WTC11 (cell line): ENCODE measurements around the gene ALCAM. TPM values are rescaled to one million over a fixed set of nuclear protein-coding genes. Genes with fewer than 3 reads are reported as not detected.

Source experiments
- ATAC-seq: fragments of 200-7000 bp; cut with Tn5 transposase; 2 replicates; pipeline ENCODE4 v1.10.0; 2021; ENCODE audit warnings: mild to moderate bottlenecking, moderate library complexity
- CTCF ChIA-PET: fragments of 300-600 bp; sonication (Branson Sonifier 250); formaldehyde crosslinking; loops from one replicate; lab custom pipeline; 2021; ENCODE audit warnings: antibody characterized with exemption; lab: Charles Lee
- POLR2A ChIA-PET: fragments of 350-600 bp; sonication (Branson Sonifier 250); formaldehyde crosslinking; loops from one replicate; lab custom pipeline; 2021; ENCODE audit warnings: antibody characterized with exemption; lab: Charles Lee
- DNase-seq: peaks from one replicate; pipeline ENCODE4 v3.0.0; 2021; ENCODE audit warnings: low spot score
- H3K27ac Mint-ChIP-seq: 2 replicates; pipeline ENCODE4 v1.8.0; 2021; ENCODE audit warnings: mixed read lengths
- H3K27me3 Mint-ChIP-seq: 2 replicates; pipeline ENCODE4 v1.8.0; 2021; ENCODE audit warnings: low read depth, mild to moderate bottlenecking, moderate library complexity, mixed read lengths
- H3K36me3 Mint-ChIP-seq: 2 replicates; pipeline ENCODE4 v1.8.0; 2021; ENCODE audit warnings: mixed read lengths
- H3K4me1 Mint-ChIP-seq: 2 replicates; pipeline ENCODE4 v1.8.0; 2022; ENCODE audit warnings: mixed read lengths
- H3K4me3 Mint-ChIP-seq: 2 replicates; pipeline ENCODE4 v1.8.0; 2021; ENCODE audit warnings: mild to moderate bottlenecking, moderate library complexity, mixed read lengths
- H3K9me3 Mint-ChIP-seq: 2 replicates; pipeline ENCODE4 v1.8.0; 2021; ENCODE audit warnings: mixed read lengths
- ATF1 ChIP-seq: sonication (generic); formaldehyde crosslinking; IDR thresholded peaks from 2 replicates; pipeline ENCODE4 v1.8.1; 2023; ENCODE audit warnings: mild to moderate bottlenecking, moderate library complexity, missing genetic modification reagents
- CREM ChIP-seq: sonication (generic); formaldehyde crosslinking; IDR thresholded peaks from 2 replicates; pipeline ENCODE4 v1.8.1; 2022; ENCODE audit warnings: mild to moderate bottlenecking, missing genetic modification reagents, moderate library complexity
- ELF4 ChIP-seq: sonication (generic); formaldehyde crosslinking; IDR thresholded peaks from 2 replicates; pipeline ENCODE4 v1.8.1; 2022; ENCODE audit warnings: low read depth, mild to moderate bottlenecking, moderate library complexity, missing genetic modification reagents
- FOXP1 ChIP-seq: sonication (generic); formaldehyde crosslinking; IDR thresholded peaks from 2 replicates; pipeline ENCODE4 v1.8.0; 2022; ENCODE audit warnings: missing genetic modification reagents, mild to moderate bottlenecking, moderate library complexity, borderline replicate concordance
- GABPB1 ChIP-seq: sonication (generic); formaldehyde crosslinking; IDR thresholded peaks from 2 replicates; pipeline ENCODE4 v1.8.1; 2023; ENCODE audit warnings: mild to moderate bottlenecking, missing genetic modification reagents
- JUN ChIP-seq: sonication (generic); formaldehyde crosslinking; IDR thresholded peaks from 2 replicates; pipeline ENCODE4 v1.8.0; 2023; ENCODE audit warnings: mild to moderate bottlenecking, missing genetic modification reagents
- MLX ChIP-seq: sonication (generic); formaldehyde crosslinking; IDR thresholded peaks from 2 replicates; pipeline ENCODE4 v1.8.1; 2023; ENCODE audit warnings: mild to moderate bottlenecking, missing genetic modification reagents, moderate library complexity
- MYBL2 ChIP-seq: sonication (generic); formaldehyde crosslinking; IDR thresholded peaks from 2 replicates; pipeline ENCODE4 v1.8.1; 2023; ENCODE audit warnings: mild to moderate bottlenecking, moderate library complexity, missing genetic modification reagents
- NR1H2 ChIP-seq: sonication (generic); formaldehyde crosslinking; IDR thresholded peaks from 2 replicates; pipeline ENCODE4 v1.9.0; 2021; ENCODE audit warnings: mild to moderate bottlenecking, moderate library complexity, missing genetic modification reagents
- NR3C1 ChIP-seq: sonication (generic); formaldehyde crosslinking; conservative IDR thresholded peaks from 2 replicates; pipeline ENCODE4 v1.8.1; 2023; ENCODE audit warnings: low read depth, mild to moderate bottlenecking, missing genetic modification reagents
- PRDM15 ChIP-seq: sonication (generic); formaldehyde crosslinking; IDR thresholded peaks from 2 replicates; pipeline ENCODE4 v1.8.0; 2022; ENCODE audit warnings: missing genetic modification reagents
- RORB ChIP-seq: fragments of 250-450 bp; sonication (Bioruptor Pico); IDR thresholded peaks from 2 replicates; pipeline ENCODE4 v1.9.0; 2021; ENCODE audit warnings: mild to moderate bottlenecking
- SMAD3 ChIP-seq: sonication (generic); formaldehyde crosslinking; IDR thresholded peaks from 2 replicates; pipeline ENCODE4 v1.8.0; 2022; ENCODE audit warnings: missing genetic modification reagents, mild to moderate bottlenecking, borderline replicate concordance
- SP1 ChIP-seq: sonication (generic); formaldehyde crosslinking; conservative IDR thresholded peaks from 2 replicates; pipeline ENCODE4 v1.8.1; 2022; ENCODE audit warnings: missing genetic modification reagents
- ZBTB21 ChIP-seq: sonication (generic); formaldehyde crosslinking; IDR thresholded peaks from 2 replicates; pipeline ENCODE4 v1.8.1; 2023; ENCODE audit warnings: mild to moderate bottlenecking, missing genetic modification reagents, borderline replicate concordance
- ZNF219 ChIP-seq: sonication (generic); formaldehyde crosslinking; IDR thresholded peaks from 2 replicates; pipeline ENCODE4 v1.8.0; 2023; ENCODE audit warnings: missing genetic modification reagents, mild to moderate bottlenecking, borderline replicate concordance
- ZNF232 ChIP-seq: sonication (generic); formaldehyde crosslinking; IDR thresholded peaks from 2 replicates; pipeline ENCODE4 v1.8.0; 2022; ENCODE audit warnings: mild to moderate bottlenecking, missing genetic modification reagents
- ZNF263 ChIP-seq: sonication (generic); formaldehyde crosslinking; IDR thresholded peaks from 2 replicates; pipeline ENCODE4 v1.8.1; 2022; ENCODE audit warnings: low read depth, mild to moderate bottlenecking, moderate library complexity, missing genetic modification reagents
- total RNA-seq: library from RNA; stranded (reverse); gene quantifications from 3 replicates; pipeline ENCODE4 v1.2.3, GENCODE V29; 2021

The ALCAM gene
- total RNA-seq, 1 experiment from 2014 or later: 30.7 TPM

GRCh38 chr3:105526360-105527111, 159.8 kb downstream of the ALCAM start:
- no peaks in the 10 kb centered on the region for H3K27me3 Mint-ChIP-seq
- no peak overlapping the region for H3K27ac Mint-ChIP-seq
- H3K9me3 Mint-ChIP-seq: no peaks in the 10 kb centered on the region
- no peaks in the 10 kb centered on the region for H3K36me3 Mint-ChIP-seq
- CTCF ChIA-PET: interaction anchor here (0.7 to 1.4 kb wide), 2 partner anchors 8 to 1373 kb away, joined by 3 read pairs; no protein-coding TSS in a partner anchor
- no peak overlapping the region for H3K4me3 Mint-ChIP-seq
- TF ChIP-seq FOXP1 (CRISPR knock-in tag) (no peak), PRDM15 (CRISPR knock-in tag) (no peak), ZNF232 (CRISPR knock-in tag) (no peak), ZNF219 (no peak), MLX (CRISPR knock-in tag) (no peak), NR3C1 (no peak), ZNF263 (no peak)
- ATAC-seq (no peak), DNase-seq (no peak)
- POLR2A ChIA-PET: no interaction called here
- peaks cover 12% of the 10 kb centered on the region for H3K4me1 Mint-ChIP-seq

- H3K36me3 Mint-ChIP-seq: no peaks in the 10 kb centered on the region
- POLR2A ChIA-PET: interaction anchor here (0.6 kb wide), 1 partner anchor 161 kb away, joined by 3 read pairs; the partner anchor contains the start of gene ALCAM
- no peak overlapping the region for H3K27ac Mint-ChIP-seq
- no peaks in the 10 kb centered on the region for H3K9me3 Mint-ChIP-seq
- DNase-seq (no peak), ATAC-seq (no peak)
- H3K4me3 Mint-ChIP-seq: no peak overlapping the region
- CTCF ChIA-PET: interaction anchor here (1.0 kb wide), 1 partner anchor 10 kb away, joined by 3 read pairs; no protein-coding TSS in a partner anchor
- no peaks in the 10 kb centered on the region for H3K27me3 Mint-ChIP-seq
- TF ChIP-seq CREM (no peak), ELF4 (CRISPR knock-in tag) (no peak), PRDM15 (CRISPR knock-in tag) (no peak), SMAD3 (CRISPR knock-in tag) (no peak), RORB (CRISPR knock-in tag) (no peak), ZBTB21 (CRISPR knock-in tag) (no peak), SP1 (CRISPR knock-in tag) (no peak), JUN (CRISPR knock-in tag) (no peak), NR1H2 (CRISPR knock-in tag) (no peak), ZNF219 (no peak), MYBL2 (no peak), GABPB1 (CRISPR knock-in tag) (no peak), ATF1 (CRISPR knock-in tag) (no peak)
- peaks cover 12% of the 10 kb centered on the region for H3K4me1 Mint-ChIP-seq
These were observed 160.8 kb downstream of the ALCAM start for GRCh38 chr3:105527535-105527934.
